ENCODE measurements around the gene ZNF232. TPM values are rescaled to one million over a fixed set of nuclear protein-coding genes. Genes with fewer than 3 reads are reported as not detected.
A peak's percentile ranks its signal among the peaks of the same experiment; 100 is the strongest.

Gene ZNF232
- total RNA-seq, 1 donor from 2014 or later = 44.5 TPM

GRCh38 chr17:5110816-5111215 is 862 bp downstream of the ZNF232 start:
- no peak for TF ChIP-seq CTCF (IDR thresholded peaks at IDR 0.05; ENCODE audit: partially characterized antibody, unreplicated experiment)
- H3K27me3 Mint-ChIP-seq (ENCODE audit: unreplicated experiment) = peaks cover 18% of the 10 kb centered on the region
- peak overlapping the region; percentile 86 for H3K27ac Mint-ChIP-seq (ENCODE audit: unreplicated experiment)
- H3K36me3 Mint-ChIP-seq (ENCODE audit: unreplicated experiment) = peaks cover 28% of the 10 kb centered on the region
- H3K4me3 Mint-ChIP-seq (ENCODE audit: unreplicated experiment) = peak overlapping the region; percentile 90
- no peak for DNase-seq
- H3K9me3 Mint-ChIP-seq (ENCODE audit: unreplicated experiment) = peaks cover 9% of the 10 kb centered on the region
- H3K4me1 Mint-ChIP-seq (ENCODE audit: low read depth, unreplicated experiment) = no peaks in the 10 kb centered on the region

GRCh38 chr17:5100832-5101231 is 10.8 kb downstream of the ZNF232 start:
- TF ChIP-seq CTCF (IDR thresholded peaks at IDR 0.05; ENCODE audit: partially characterized antibody, unreplicated experiment) = no peak
- Mint-ChIP-seq H3K9me3 (ENCODE audit: unreplicated experiment) (peaks cover 22% of the 10 kb centered on the region), H3K27ac (ENCODE audit: unreplicated experiment) (no peak overlapping the region), H3K27me3 (ENCODE audit: unreplicated experiment) (peaks cover 9% of the 10 kb centered on the region), H3K4me3 (ENCODE audit: unreplicated experiment) (no peak overlapping the region), H3K36me3 (ENCODE audit: unreplicated experiment) (peaks cover 15% of the 10 kb centered on the region), H3K4me1 (ENCODE audit: low read depth, unreplicated experiment) (no peaks in the 10 kb centered on the region)
- no peak for DNase-seq

GRCh38 chr17:5099271-5099670 is 12.4 kb downstream of the ZNF232 start:
- H3K9me3 Mint-ChIP-seq (ENCODE audit: unreplicated experiment) = peaks cover 29% of the 10 kb centered on the region
- peaks cover 9% of the 10 kb centered on the region for H3K27me3 Mint-ChIP-seq (ENCODE audit: unreplicated experiment)
- H3K4me1 Mint-ChIP-seq (ENCODE audit: low read depth, unreplicated experiment) = no peaks in the 10 kb centered on the region
- H3K27ac Mint-ChIP-seq (ENCODE audit: unreplicated experiment) = no peak overlapping the region
- DNase-seq = no peak
- H3K36me3 Mint-ChIP-seq (ENCODE audit: unreplicated experiment) = peaks cover 20% of the 10 kb centered on the region
- TF ChIP-seq CTCF (IDR thresholded peaks at IDR 0.05; ENCODE audit: partially characterized antibody, unreplicated experiment) = no peak
- no peak overlapping the region for H3K4me3 Mint-ChIP-seq (ENCODE audit: unreplicated experiment)

GRCh38 chr17:5097101-5097834 is 14.4 kb downstream of the ZNF232 start:
- H3K9me3 Mint-ChIP-seq (ENCODE audit: unreplicated experiment) = peaks cover 37% of the 10 kb centered on the region
- peaks cover 12% of the 10 kb centered on the region for H3K27me3 Mint-ChIP-seq (ENCODE audit: unreplicated experiment)
- H3K4me3 Mint-ChIP-seq (ENCODE audit: unreplicated experiment) = peak overlapping the region; percentile 90
- peak; percentile 83 for DNase-seq
- H3K4me1 Mint-ChIP-seq (ENCODE audit: low read depth, unreplicated experiment) = no peaks in the 10 kb centered on the region
- TF ChIP-seq CTCF (IDR thresholded peaks at IDR 0.05; ENCODE audit: partially characterized antibody, unreplicated experiment) = no peak
- peak overlapping the region; percentile 48 for H3K27ac Mint-ChIP-seq (ENCODE audit: unreplicated experiment)
- peaks cover 40% of the 10 kb centered on the region for H3K36me3 Mint-ChIP-seq (ENCODE audit: unreplicated experiment)

- H3K4me1 Mint-ChIP-seq (ENCODE audit: low read depth, unreplicated experiment) = no peaks in the 10 kb centered on the region
- peaks cover 37% of the 10 kb centered on the region for H3K9me3 Mint-ChIP-seq (ENCODE audit: unreplicated experiment)
- DNase-seq = no peak
- H3K27ac Mint-ChIP-seq (ENCODE audit: unreplicated experiment) = no peak overlapping the region
- peak overlapping the region; percentile 90 for H3K4me3 Mint-ChIP-seq (ENCODE audit: unreplicated experiment)
- peaks cover 45% of the 10 kb centered on the region for H3K36me3 Mint-ChIP-seq (ENCODE audit: unreplicated experiment)
- H3K27me3 Mint-ChIP-seq (ENCODE audit: unreplicated experiment) = peaks cover 11% of the 10 kb centered on the region
- TF ChIP-seq CTCF (IDR thresholded peaks at IDR 0.05; ENCODE audit: partially characterized antibody, unreplicated experiment) = no peak
These were observed 15.0 kb downstream of the ZNF232 start for GRCh38 chr17:5096731-5097100.
